Astrocyte of the spinal cord (primary cell): Measurements from ENCODE around the gene RBM47.

Experiments
- DNase-seq: peaks from one replicate; pipeline ENCODE4 v3.0.0; 2011; ENCODE audit warnings: low read depth, low spot score
- H3K4me3 ChIP-seq: 2 replicates; pipeline ENCODE4 v1.5.1; 2011; ENCODE audit warnings: low read depth, mild to moderate bottlenecking, low read length, moderate library complexity
- in situ Hi-C: cut with HindIII; loops from 2 replicates; pipeline ENCODE4 v1.10.0; 2017; ENCODE audit warnings: low sequenced_read_pairs
- TF ChIP-seq, protein P1 (sequence below): IDR thresholded peaks from 2 replicates; pipeline ENCODE4 v1.5.1; 2012; ENCODE audit warnings: low read depth, mild to moderate bottlenecking, low read length, inconsistent platforms

The RBM47 gene

DNA sequence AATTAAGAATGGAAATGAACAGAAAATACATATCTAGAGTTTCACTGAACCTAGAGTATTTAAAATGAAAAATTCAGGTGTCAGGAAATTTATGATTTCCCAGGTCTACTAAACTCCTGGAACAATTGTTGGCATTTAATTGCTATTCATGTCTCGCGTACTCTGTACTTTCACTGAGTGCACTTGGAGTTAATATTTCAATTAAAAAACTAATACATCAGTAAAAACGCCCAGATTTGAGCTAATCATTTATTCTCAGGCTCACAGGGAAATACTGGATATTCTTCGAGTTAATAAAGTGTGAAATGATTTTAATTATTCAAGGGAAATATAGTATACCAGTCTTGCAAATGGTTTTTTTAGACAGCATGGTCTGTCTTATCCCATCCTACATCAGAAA, 168.6 kb downstream of the RBM47 start:
- no peak for DNase-seq
- in situ Hi-C loops, result no loop called here
- H3K4me3 ChIP-seq, result no peak overlapping the region
- TF ChIP-seq, protein P1, sequence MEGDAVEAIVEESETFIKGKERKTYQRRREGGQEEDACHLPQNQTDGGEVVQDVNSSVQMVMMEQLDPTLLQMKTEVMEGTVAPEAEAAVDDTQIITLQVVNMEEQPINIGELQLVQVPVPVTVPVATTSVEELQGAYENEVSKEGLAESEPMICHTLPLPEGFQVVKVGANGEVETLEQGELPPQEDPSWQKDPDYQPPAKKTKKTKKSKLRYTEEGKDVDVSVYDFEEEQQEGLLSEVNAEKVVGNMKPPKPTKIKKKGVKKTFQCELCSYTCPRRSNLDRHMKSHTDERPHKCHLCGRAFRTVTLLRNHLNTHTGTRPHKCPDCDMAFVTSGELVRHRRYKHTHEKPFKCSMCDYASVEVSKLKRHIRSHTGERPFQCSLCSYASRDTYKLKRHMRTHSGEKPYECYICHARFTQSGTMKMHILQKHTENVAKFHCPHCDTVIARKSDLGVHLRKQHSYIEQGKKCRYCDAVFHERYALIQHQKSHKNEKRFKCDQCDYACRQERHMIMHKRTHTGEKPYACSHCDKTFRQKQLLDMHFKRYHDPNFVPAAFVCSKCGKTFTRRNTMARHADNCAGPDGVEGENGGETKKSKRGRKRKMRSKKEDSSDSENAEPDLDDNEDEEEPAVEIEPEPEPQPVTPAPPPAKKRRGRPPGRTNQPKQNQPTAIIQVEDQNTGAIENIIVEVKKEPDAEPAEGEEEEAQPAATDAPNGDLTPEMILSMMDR, result no peak

DNA sequence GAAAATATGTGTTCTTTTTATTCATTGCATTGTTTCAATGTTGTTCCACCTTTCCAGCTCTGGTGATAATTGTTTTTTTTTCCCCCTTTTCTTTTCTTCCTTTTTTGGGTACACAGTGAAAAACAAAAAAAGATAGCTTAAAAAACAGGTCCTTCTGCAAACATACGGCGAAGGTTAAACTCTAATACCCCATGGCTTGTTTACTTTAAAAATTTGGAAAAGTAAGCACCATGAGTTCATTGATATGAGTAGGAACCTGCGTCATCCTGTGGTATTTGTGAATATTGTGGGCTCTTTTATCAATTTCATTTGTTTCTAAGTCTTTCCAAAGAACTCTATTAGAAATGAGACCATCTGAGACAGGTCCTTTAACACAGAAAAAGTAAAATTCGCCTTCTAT, 171.0 kb downstream of the RBM47 start:
- in situ Hi-C loops, result no loop called here

GRCh38 chr4:40458109-40458508, 171.6 kb downstream of the RBM47 start:
- TF ChIP-seq, protein P1, result no peak
- DNase-seq, result no peak
- H3K4me3 ChIP-seq, result no peak overlapping the region
- in situ Hi-C loops, result no loop called here

More for the DNA sequence above, 171.0 kb downstream of the RBM47 start:
- TF ChIP-seq, protein P1, result no peak
- no peak for DNase-seq
- H3K4me3 ChIP-seq, result no peak overlapping the region

DNA sequence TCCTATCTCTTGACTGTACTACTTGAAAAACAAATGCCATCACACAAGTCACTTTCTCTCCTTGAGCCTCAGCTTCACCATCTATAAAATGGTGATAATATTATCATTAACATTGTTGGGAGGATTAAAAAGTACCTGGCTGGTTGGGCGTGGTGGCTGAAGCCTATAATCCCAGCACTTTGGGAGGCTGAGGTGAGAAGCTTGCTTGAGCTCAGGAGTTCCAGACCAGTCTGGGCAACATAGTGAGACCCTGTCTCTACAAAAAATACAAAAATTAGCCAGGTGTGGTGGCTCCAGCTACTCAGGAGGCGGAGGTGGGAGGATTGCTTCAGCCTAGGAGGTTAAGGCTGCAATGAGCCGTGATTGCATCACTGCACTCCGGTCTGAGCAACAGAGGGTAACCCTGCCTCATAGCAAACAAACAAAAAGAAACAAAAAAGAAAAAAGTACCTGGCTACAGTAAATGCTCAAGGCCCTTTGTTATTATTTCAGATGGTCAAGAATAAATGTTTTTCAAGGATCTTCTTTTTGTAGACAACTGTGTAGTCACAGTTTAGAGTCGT, 174.2 kb downstream of the RBM47 start:
- no peak overlapping the region for H3K4me3 ChIP-seq
- in situ Hi-C loops, result no loop called here
- TF ChIP-seq, protein P1, result no peak
- DNase-seq, result no peak

- TF ChIP-seq, protein P1, result no peak
- in situ Hi-C loops, result no loop called here
- no peak for DNase-seq
- no peak overlapping the region for H3K4me3 ChIP-seq
Observed at GRCh38 chr4:40454816-40455215, 174.8 kb downstream of the RBM47 start.

DNA sequence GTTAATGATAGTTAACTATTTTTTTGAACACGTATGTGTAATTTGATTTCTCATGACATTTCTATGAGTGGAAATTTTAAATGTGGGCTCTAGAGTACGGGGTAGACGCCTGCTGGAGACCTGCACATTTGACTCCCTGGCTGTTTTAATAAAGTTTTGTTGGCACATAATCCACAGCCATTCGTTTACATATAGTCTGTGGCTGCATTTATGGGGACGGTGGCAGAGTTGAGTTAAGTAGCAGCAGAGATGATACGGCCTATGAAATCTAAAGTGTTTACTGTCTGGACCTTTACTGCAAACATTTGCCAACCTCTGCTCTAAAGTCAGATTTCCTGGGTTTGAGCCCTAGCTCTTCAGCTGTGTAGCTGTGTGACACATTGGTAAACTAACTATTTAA, 175.8 kb downstream of the RBM47 start:
- H3K4me3 ChIP-seq, result no peak overlapping the region
- in situ Hi-C loops, result no loop called here
- TF ChIP-seq, protein P1, result no peak
- DNase-seq, result no peak

DNA sequence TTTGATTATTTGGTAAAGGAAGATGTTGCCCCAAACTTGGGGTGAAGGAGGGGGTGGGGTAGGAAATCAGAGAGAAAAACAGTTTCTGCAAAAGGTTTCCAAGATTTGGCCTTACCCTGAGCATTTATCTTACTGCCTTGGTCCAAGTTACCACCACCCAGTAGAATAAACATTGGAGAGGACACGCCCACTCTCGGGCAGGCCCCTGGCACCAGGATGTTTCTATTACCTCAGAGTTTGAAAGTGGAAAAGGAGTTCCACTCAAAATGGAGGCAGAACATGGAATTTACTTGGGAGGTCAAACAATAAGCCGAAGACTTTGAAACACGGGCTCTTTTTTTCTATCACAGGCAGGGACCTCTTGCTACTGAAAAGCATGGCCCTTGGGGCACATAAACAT, 180.8 kb downstream of the RBM47 start:
- no peak overlapping the region for H3K4me3 ChIP-seq
- TF ChIP-seq, protein P1, result no peak

More for the DNA sequence above, 180.8 kb downstream of the RBM47 start:
- in situ Hi-C loops, result no loop called here
- DNase-seq, result no peak
